Endothelial cell of umbilical vein (primary cell): ENCODE measurements around the gene PPP1R15B. TPM values are rescaled to one million over a fixed set of nuclear protein-coding genes. Genes with fewer than 3 reads are reported as not detected.

Source experiments
- BruUV-seq: library from RNA; stranded (reverse); fragments of 400-500 nt; replicated peaks from 2 replicates; lab custom pipeline; 2021; lab: Mats Ljungman, UMichigan
- CTCF ChIA-PET: fragments of 300-600, 350-600 bp; sonication (Branson Sonifier 250); formaldehyde crosslinking; loops from one replicate; lab custom pipeline; 2021; ENCODE audit warnings: antibody characterized with exemption, inconsistent platforms; lab: Charles Lee
- POLR2A ChIA-PET: fragments of 300-600, 350-600 bp; sonication (Branson Sonifier 250); formaldehyde crosslinking; loops from one replicate; lab custom pipeline; 2021; ENCODE audit warnings: antibody characterized with exemption, inconsistent platforms; lab: Charles Lee
- DNase-seq: peaks from one replicate; pipeline ENCODE4 v3.0.0-alpha.2; 2011; ENCODE audit warnings: low read depth, low spot score
- FAIRE-seq: peaks from 2 replicates; lab custom pipeline; 2011; peaks lifted over from hg19 to GRCh38; lab: Jason Lieb, UNC
- H2AFZ ChIP-seq: 2 replicates; pipeline ENCODE4 v1.6.0; 2012; ENCODE audit warnings: low read depth, low read length, control low read depth, inconsistent platforms
- H3K27ac ChIP-seq: 2 replicates; pipeline ENCODE4 v1.5.1; 2011; ENCODE audit warnings: low read depth, mild to moderate bottlenecking, control low read depth, low read length, moderate library complexity; ENCODE audit not compliant: insufficient read depth
- H3K27me3 ChIP-seq, 2 experiments: 2 replicates each; pipeline versions ENCODE4 v1.6.0 to v1.6.1; 2011; ENCODE audit warnings: low read length in 2 of 2, mixed read lengths in 1 of 2; ENCODE audit not compliant: control insufficient read depth in 2 of 2, insufficient read depth in 2 of 2
- H3K36me3 ChIP-seq, 2 experiments: 2 replicates in 1 of 2; 3 replicates in 1 of 2; pipeline ENCODE4 v1.5.1; 2011; ENCODE audit warnings: low read length in 2 of 2, mild to moderate bottlenecking in 1 of 2, moderate library complexity in 1 of 2; ENCODE audit not compliant: control insufficient read depth in 2 of 2, insufficient read depth in 2 of 2; ENCODE audit errors: extremely low read depth in 1 of 2
- H3K4me1 ChIP-seq: 3 replicates; pipeline ENCODE4 v1.5.1; 2011; ENCODE audit warnings: mild to moderate bottlenecking, low read length; ENCODE audit not compliant: control insufficient read depth, insufficient read depth; ENCODE audit errors: extremely low read depth
- H3K4me2 ChIP-seq: 2 replicates; pipeline ENCODE4 v1.6.1; 2011; ENCODE audit warnings: low read length, control low read depth, mixed read lengths; ENCODE audit not compliant: insufficient read depth
- H3K4me3 ChIP-seq, 3 experiments: fragments of 200-600 bp in 1 of 3; sonication (generic), shearing (Covaris generic) in 1 of 3; replicated peaks in 1 of 3; 2 replicates each; pipeline ENCODE4 v1.5.1; 2011 to 2016; ENCODE audit warnings: control low read depth in 3 of 3, low read length in 3 of 3, mild to moderate bottlenecking in 2 of 3, inconsistent platforms in 1 of 3, low read depth in 1 of 3, moderate library complexity in 1 of 3; ENCODE audit not compliant: insufficient read depth in 1 of 3
- H3K79me2 ChIP-seq: 2 replicates; pipeline ENCODE4 v1.6.0; 2012; ENCODE audit warnings: low read length, inconsistent platforms; ENCODE audit not compliant: control insufficient read depth, insufficient read depth
- H3K9ac ChIP-seq: replicated peaks from 2 replicates; pipeline ENCODE3; 2011; ENCODE audit warnings: low read length, control low read depth; ENCODE audit not compliant: insufficient read depth; ENCODE audit errors: extremely low read depth
- H3K9me1 ChIP-seq: replicated peaks from 3 replicates; pipeline ENCODE4 v1.6.0; 2011; ENCODE audit warnings: mild to moderate bottlenecking, low read length; ENCODE audit not compliant: control insufficient read depth, insufficient read depth; ENCODE audit errors: extremely low read depth
- H3K9me3 ChIP-seq: replicated peaks from 2 replicates; pipeline ENCODE4 v1.5.1; 2012; ENCODE audit warnings: low read length, inconsistent platforms; ENCODE audit not compliant: control insufficient read depth, insufficient read depth
- H4K20me1 ChIP-seq: replicated peaks from 2 replicates; pipeline ENCODE3; 2011; ENCODE audit warnings: mild to moderate bottlenecking, low read length; ENCODE audit not compliant: control insufficient read depth, insufficient read depth; ENCODE audit errors: extremely low read depth
- EZH2 ChIP-seq: IDR thresholded peaks from 2 replicates; pipeline ENCODE4 v1.6.1; 2012; ENCODE audit warnings: borderline replicate concordance, low read depth, mild to moderate bottlenecking, moderate library complexity, low read length, inconsistent platforms; ENCODE audit not compliant: severe bottlenecking
- FOS ChIP-seq: IDR thresholded peaks from 2 replicates; pipeline ENCODE4 v1.6.1; 2011; ENCODE audit warnings: mild to moderate bottlenecking, low read length, moderate library complexity, borderline replicate concordance; ENCODE audit not compliant: insufficient read depth
- GATA2 ChIP-seq: IDR thresholded peaks from 2 replicates; pipeline ENCODE4 v1.7.0; 2011; ENCODE audit warnings: low read depth, mild to moderate bottlenecking, moderate library complexity, mixed read lengths, low read length; ENCODE audit not compliant: insufficient read length, insufficient read depth
- JUN ChIP-seq: IDR thresholded peaks from 2 replicates; pipeline ENCODE4 v1.6.1; 2011; ENCODE audit warnings: borderline replicate concordance, low read depth; ENCODE audit not compliant: insufficient read length, insufficient read depth
- MAX ChIP-seq: IDR thresholded peaks from 2 replicates; pipeline ENCODE4 v1.6.1; 2011; ENCODE audit not compliant: insufficient read depth, insufficient read length
- MYC ChIP-seq: IDR thresholded peaks from one replicate; pipeline ENCODE4 v1.6.1; 2011; ENCODE audit warnings: mild to moderate bottlenecking, low read depth, low read length
- POLR2A ChIP-seq: IDR thresholded peaks from 2 replicates; pipeline ENCODE4 v1.6.1; 2012; ENCODE audit warnings: low read depth, mild to moderate bottlenecking, control low read depth, low read length
- POLR2AphosphoS5 ChIP-seq: IDR thresholded peaks from 2 replicates; pipeline ENCODE4 v1.6.1; 2012; ENCODE audit warnings: low read depth, mild to moderate bottlenecking, control low read depth, low read length, moderate library complexity; ENCODE audit not compliant: insufficient read depth
- dilution Hi-C: fragments of 300-500 bp; cut with MboI; formaldehyde crosslinking; loops from one replicate; pipeline ENCODE4 v1.15.0; 2019; ENCODE audit warnings: low sequenced_read_pairs; ENCODE audit not compliant: extremely low pct_ligation_motif_present
- intact Hi-C: fragments of 100-400 bp; cut with micrococcal nuclease; formaldehyde crosslinking; loops from one replicate; pipeline ENCODE4 v1.10.0; 2022
- polyA plus RNA-seq, 4 experiments: library from polyadenylated mRNA; depleted of rRNA in 3 of 4; stranded (reverse) in 3 of 4; unstranded in 1 of 4; fragments of >200 nt; gene quantifications; 2 replicates each; pipeline versions ENCODE4 v1.2.1 to v1.2.3, GENCODE V29; 2011 to 2012; ENCODE audit warnings: missing spikeins in 1 of 4
- total RNA-seq: library from RNA; stranded (reverse); gene quantifications from 2 replicates; pipeline ENCODE4 v1.2.3, GENCODE V29; 2021
- TF ChIP-seq, protein P1 (sequence below), 2 donors: IDR thresholded peaks; 1 replicate in 1 of 2; 2 replicates in 1 of 2; pipeline ENCODE4 v1.5.1; 2011; ENCODE audit warnings: low read length in 2 of 2, mild to moderate bottlenecking in 2 of 2, moderate library complexity in 2 of 2, control low read depth in 1 of 2, inconsistent platforms in 1 of 2, low read depth in 1 of 2; ENCODE audit not compliant: insufficient read depth in 1 of 2; ENCODE audit errors: extremely low read depth in 1 of 2

The PPP1R15B gene
- total and polyA plus RNA-seq, 2 donors (not counting 3 experiments of a cell fraction or from before 2014, with no cell fraction given), result 16.8 to 39.8 TPM

DNA sequence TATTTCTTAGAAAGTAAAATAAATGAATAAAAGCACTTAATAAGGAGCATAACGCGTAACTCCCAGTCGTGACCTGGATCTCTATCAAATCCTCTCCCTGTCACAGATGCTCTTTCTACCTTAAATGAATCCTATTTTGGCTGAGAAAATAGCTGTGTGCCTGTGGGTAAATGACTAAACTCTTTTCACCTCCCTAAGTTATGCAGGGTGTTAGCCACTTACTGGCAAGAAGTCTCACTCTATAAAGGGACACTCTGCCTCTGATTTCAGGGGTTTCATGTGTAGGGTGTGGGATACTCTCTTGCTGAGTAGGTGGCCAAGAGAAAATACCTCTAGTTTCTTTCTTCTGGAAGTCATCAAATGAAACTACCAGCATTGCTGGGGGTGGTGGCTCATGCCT, 24.3 kb upstream of the PPP1R15B start:
- Histone ChIP-seq H2AFZ (no peak overlapping the region), H3K4me3 (no peak overlapping the region), H3K27ac (no peak overlapping the region), H3K4me2 (no peak overlapping the region), H3K27me3 (no peaks in the 10 kb centered on the region), H3K4me1 (peaks cover 38% of the 10 kb centered on the region), H3K79me2 (no peaks in the 10 kb centered on the region), H3K9me3 (no peaks in the 10 kb centered on the region), H3K36me3 (peaks cover 4 to 41% of the 10 kb centered on the region in 2 experiments), H3K9ac (no peak overlapping the region), H3K9me1 (no peaks in the 10 kb centered on the region), H4K20me1 (no peaks in the 10 kb centered on the region)
- CTCF ChIA-PET, result interaction anchor here (1.0 to 34.5 kb wide), 4 partner anchors 11 to 64 kb away, joined by 3 to 1267 read pairs (median 23); partner anchors contain the start of gene PIK3C2B
- no peak for FAIRE-seq
- POLR2A ChIA-PET, result no interaction called here
- no TSS peak for BruUV-seq
- intact Hi-C loops (no loop called here), dilution Hi-C loops (no loop called here)
- TF ChIP-seq FOS, result no peak
- no peak for TF ChIP-seq EZH2
- TF ChIP-seq MAX, result no peak
- TF ChIP-seq MYC, result no peak
- TF ChIP-seq POLR2A, result no peak
- TF ChIP-seq JUN, result no peak
- TF ChIP-seq POLR2AphosphoS5, result no peak
- no peak for DNase-seq

DNA sequence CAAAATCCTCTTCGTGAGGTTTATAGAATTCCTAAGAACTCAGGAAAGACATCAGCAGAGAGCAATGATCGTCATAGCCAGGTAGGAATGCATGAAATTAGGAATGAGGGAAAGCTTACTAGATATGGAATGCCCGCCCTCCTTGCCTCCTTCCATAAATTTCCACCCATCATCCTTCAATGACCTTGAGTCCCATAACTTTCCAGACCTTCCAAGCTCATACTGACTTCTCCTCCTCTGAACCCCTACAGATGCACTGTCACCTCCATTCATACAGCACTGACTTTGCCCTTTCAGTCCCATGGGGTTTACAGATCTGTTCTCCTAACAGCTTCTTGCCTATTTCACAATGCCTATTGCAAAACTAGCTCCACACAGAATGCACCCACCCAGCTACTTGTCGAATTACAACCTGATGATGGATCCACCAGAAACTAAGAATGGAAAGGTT, 23.8 kb upstream of the PPP1R15B start:
- no peak overlapping the region for H3K4me2 ChIP-seq
- intact Hi-C loops (no loop called here), dilution Hi-C loops (no loop called here)
- no peak overlapping the region for H3K27ac ChIP-seq
- FAIRE-seq (no peak), DNase-seq (no peak)
- no peaks in the 10 kb centered on the region for H3K9me1 ChIP-seq
- ChIA-PET CTCF (interaction anchor here (1.0 to 34.5 kb wide), 5 partner anchors 10 to 64 kb away, joined by 3 to 1267 read pairs (median 8); partner anchors contain the start of gene PIK3C2B), POLR2A (no interaction called here)
- no TSS peak for BruUV-seq
- no peaks in the 10 kb centered on the region for H3K27me3 ChIP-seq
- no peaks in the 10 kb centered on the region for H3K79me2 ChIP-seq
- H3K4me1 ChIP-seq, result peaks cover 36% of the 10 kb centered on the region
- H3K9me3 ChIP-seq, result no peaks in the 10 kb centered on the region
- no peak overlapping the region for H2AFZ ChIP-seq
- peaks cover 4 to 41% of the 10 kb centered on the region in 2 experiments for H3K36me3 ChIP-seq
- H3K4me3 ChIP-seq, result no peak overlapping the region
- H3K9ac ChIP-seq, result no peak overlapping the region
- TF ChIP-seq, protein P1, sequence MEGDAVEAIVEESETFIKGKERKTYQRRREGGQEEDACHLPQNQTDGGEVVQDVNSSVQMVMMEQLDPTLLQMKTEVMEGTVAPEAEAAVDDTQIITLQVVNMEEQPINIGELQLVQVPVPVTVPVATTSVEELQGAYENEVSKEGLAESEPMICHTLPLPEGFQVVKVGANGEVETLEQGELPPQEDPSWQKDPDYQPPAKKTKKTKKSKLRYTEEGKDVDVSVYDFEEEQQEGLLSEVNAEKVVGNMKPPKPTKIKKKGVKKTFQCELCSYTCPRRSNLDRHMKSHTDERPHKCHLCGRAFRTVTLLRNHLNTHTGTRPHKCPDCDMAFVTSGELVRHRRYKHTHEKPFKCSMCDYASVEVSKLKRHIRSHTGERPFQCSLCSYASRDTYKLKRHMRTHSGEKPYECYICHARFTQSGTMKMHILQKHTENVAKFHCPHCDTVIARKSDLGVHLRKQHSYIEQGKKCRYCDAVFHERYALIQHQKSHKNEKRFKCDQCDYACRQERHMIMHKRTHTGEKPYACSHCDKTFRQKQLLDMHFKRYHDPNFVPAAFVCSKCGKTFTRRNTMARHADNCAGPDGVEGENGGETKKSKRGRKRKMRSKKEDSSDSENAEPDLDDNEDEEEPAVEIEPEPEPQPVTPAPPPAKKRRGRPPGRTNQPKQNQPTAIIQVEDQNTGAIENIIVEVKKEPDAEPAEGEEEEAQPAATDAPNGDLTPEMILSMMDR (IDR thresholded peaks at IDR 0.05; ENCODE audit: extremely low read depth in 1 of 2, insufficient read depth in 1 of 2, low read depth in 1 of 2, low read length in 2 of 2), result no peak
- TF ChIP-seq POLR2AphosphoS5, result no peak
- no peak for TF ChIP-seq JUN
- TF ChIP-seq FOS, result no peak
- TF ChIP-seq GATA2, result no peak
- TF ChIP-seq POLR2A, result no peak
- no peak for TF ChIP-seq MAX
- TF ChIP-seq EZH2, result no peak
- TF ChIP-seq MYC, result no peak
- H4K20me1 ChIP-seq, result no peaks in the 10 kb centered on the region
